Measurements from ENCODE around the gene IL10RA. TPM values are rescaled to one million over a fixed set of nuclear protein-coding genes. Genes with fewer than 3 reads are reported as not detected.

Gene IL10RA
- total RNA-seq, 1 donor from 2014 or later, result 3.8 TPM

- no peak for ATAC-seq
Measured at GRCh38 chr11:118008271-118008911, 22.2 kb downstream of the IL10RA start.

GRCh38 chr11:118009864-118010737, 23.9 kb downstream of the IL10RA start:
- no peak for ATAC-seq

- ATAC-seq, result peak; percentile 55
Measured at GRCh38 chr11:118010738-118011461, 24.7 kb downstream of the IL10RA start.

- peak; percentile 90 for ATAC-seq
Measured at GRCh38 chr11:118012083-118012669, 26.0 kb downstream of the IL10RA start.

- ATAC-seq, result no peak
Measured at GRCh38 chr11:118014022-118014421, 27.8 kb downstream of the IL10RA start.

GRCh38 chr11:118015385-118015841, 29.2 kb downstream of the IL10RA start:
- ATAC-seq, result no peak

- ATAC-seq, result no peak
Measured at GRCh38 chr11:118016104-118016503, 29.9 kb downstream of the IL10RA start.

GRCh38 chr11:118017111-118017510, 30.9 kb downstream of the IL10RA start:
- no peak for ATAC-seq

GRCh38 chr11:118017631-118018315, 31.6 kb downstream of the IL10RA start:
- no peak for ATAC-seq

- no peak for ATAC-seq
Measured at GRCh38 chr11:118018401-118018800, 32.2 kb downstream of the IL10RA start.

- no peak for ATAC-seq
Measured at GRCh38 chr11:118021146-118021545, 35.0 kb downstream of the IL10RA start.

GRCh38 chr11:118027694-118028093, 41.5 kb downstream of the IL10RA start:
- no peak for ATAC-seq

- no peak for ATAC-seq
Measured at GRCh38 chr11:118028626-118029025, 42.4 kb downstream of the IL10RA start.

GRCh38 chr11:118033443-118033842, 47.2 kb downstream of the IL10RA start:
- ATAC-seq, result no peak

- no peak for ATAC-seq
Measured at GRCh38 chr11:118042141-118042540, 55.9 kb downstream of the IL10RA start.

GRCh38 chr11:118042796-118043195, 56.6 kb downstream of the IL10RA start:
- ATAC-seq, result no peak

GRCh38 chr11:118045191-118045590, 59.0 kb downstream of the IL10RA start:
- ATAC-seq, result peak; percentile 48

- ATAC-seq, result no peak
Measured at GRCh38 chr11:118046051-118046963, 60.1 kb downstream of the IL10RA start.

GRCh38 chr11:118046964-118047700, 60.9 kb downstream of the IL10RA start:
- ATAC-seq, result no peak

GRCh38 chr11:118047749-118048148, 61.6 kb downstream of the IL10RA start:
- no peak for ATAC-seq
